ENCODE measurements around the gene EFL1. TPM values are rescaled to one million over a fixed set of nuclear protein-coding genes. Genes with fewer than 3 reads are reported as not detected.

The EFL1 gene
- total RNA-seq, 3 donors from 2014 or later = 28.7 to 42.9 (median 33.1) TPM

- DNase-seq (no peak), ATAC-seq (peak; percentile 28)
- TF ChIP-seq CTCF (IDR thresholded peaks at IDR 0.05) = no peak
Observed at GRCh38 chr15:82105451-82106215, 156.9 kb downstream of the EFL1 start.

GRCh38 chr15:82103468-82103867 is 159.1 kb downstream of the EFL1 start:
- DNase-seq = no peak
- Histone ChIP-seq H3K9me3 (no peaks in the 10 kb centered on the region), H3K4me1 (ENCODE audit: low read depth) (no peaks in the 10 kb centered on the region), H3K4me3 (no peak overlapping the region), H3K36me3 (ENCODE audit: low read depth) (no peaks in the 10 kb centered on the region)
- ATAC-seq = no peak
- intact Hi-C loops (cut with DNase I, micrococcal nuclease) = no loop called here
- no peak for TF ChIP-seq CTCF (IDR thresholded peaks at IDR 0.05)

More at GRCh38 chr15:82105451-82106215, 156.9 kb downstream of the EFL1 start:
- Histone ChIP-seq H3K9me3 (no peaks in the 10 kb centered on the region), H3K4me1 (ENCODE audit: low read depth) (no peaks in the 10 kb centered on the region), H3K4me3 (no peak overlapping the region), H3K36me3 (ENCODE audit: low read depth) (no peaks in the 10 kb centered on the region)
- intact Hi-C loops (cut with DNase I, micrococcal nuclease) = no loop called here

- H3K4me1 ChIP-seq (ENCODE audit: low read depth) = no peaks in the 10 kb centered on the region
- DNase-seq = no peak
- TF ChIP-seq CTCF (IDR thresholded peaks at IDR 0.05) = no peak
- no peaks in the 10 kb centered on the region for H3K9me3 ChIP-seq
- no peak overlapping the region for H3K4me3 ChIP-seq
- intact Hi-C loops (cut with DNase I, micrococcal nuclease) = no loop called here
- ATAC-seq = no peak
- no peaks in the 10 kb centered on the region for H3K36me3 ChIP-seq (ENCODE audit: low read depth)
Observed at GRCh38 chr15:82100111-82100929, 162.2 kb downstream of the EFL1 start.

GRCh38 chr15:82098674-82099073 is 163.9 kb downstream of the EFL1 start:
- no peak for DNase-seq
- intact Hi-C loops (cut with DNase I, micrococcal nuclease) = no loop called here
- H3K4me1 ChIP-seq (ENCODE audit: low read depth) = no peaks in the 10 kb centered on the region
- no peaks in the 10 kb centered on the region for H3K36me3 ChIP-seq (ENCODE audit: low read depth)
- no peak for TF ChIP-seq CTCF (IDR thresholded peaks at IDR 0.05)
- H3K9me3 ChIP-seq = no peaks in the 10 kb centered on the region
- ATAC-seq = no peak
- H3K4me3 ChIP-seq = no peak overlapping the region

GRCh38 chr15:82095803-82096202 is 166.7 kb downstream of the EFL1 start:
- no peak for TF ChIP-seq CTCF (IDR thresholded peaks at IDR 0.05)
- H3K4me3 ChIP-seq = no peak overlapping the region
- DNase-seq (no peak), ATAC-seq (no peak)
- intact Hi-C loops (cut with DNase I, micrococcal nuclease) = no loop called here
- H3K36me3 ChIP-seq (ENCODE audit: low read depth) = no peaks in the 10 kb centered on the region
- H3K4me1 ChIP-seq (ENCODE audit: low read depth) = no peaks in the 10 kb centered on the region
- no peaks in the 10 kb centered on the region for H3K9me3 ChIP-seq

Data from mucosa of descending colon (tissue), 3 donors.